GM12875 (cell line): ENCODE data around the gene CDC25C.
"Not testable (repeated sequence)": the region's sequence is repeated elsewhere in the genome, so short reads cannot be mapped to it uniquely, and the experiment has no call there.

Source experiments
- H3K4me3 ChIP-seq: one replicate; pipeline ENCODE4 v1.5.1; 2011; ENCODE audit warnings: low read depth, low read length, control low read depth
- TF ChIP-seq, protein P1 (sequence below): IDR thresholded peaks from 2 replicates; pipeline ENCODE4 v1.5.1; 2011; ENCODE audit warnings: low read depth, mild to moderate bottlenecking, control low read depth, inconsistent platforms, low read length, moderate library complexity, borderline replicate concordance; ENCODE audit not compliant: insufficient read depth

The CDC25C gene

GRCh38 chr5:138336952-138337684, 5.5 kb upstream of the CDC25C start:
- TF ChIP-seq, protein P1, sequence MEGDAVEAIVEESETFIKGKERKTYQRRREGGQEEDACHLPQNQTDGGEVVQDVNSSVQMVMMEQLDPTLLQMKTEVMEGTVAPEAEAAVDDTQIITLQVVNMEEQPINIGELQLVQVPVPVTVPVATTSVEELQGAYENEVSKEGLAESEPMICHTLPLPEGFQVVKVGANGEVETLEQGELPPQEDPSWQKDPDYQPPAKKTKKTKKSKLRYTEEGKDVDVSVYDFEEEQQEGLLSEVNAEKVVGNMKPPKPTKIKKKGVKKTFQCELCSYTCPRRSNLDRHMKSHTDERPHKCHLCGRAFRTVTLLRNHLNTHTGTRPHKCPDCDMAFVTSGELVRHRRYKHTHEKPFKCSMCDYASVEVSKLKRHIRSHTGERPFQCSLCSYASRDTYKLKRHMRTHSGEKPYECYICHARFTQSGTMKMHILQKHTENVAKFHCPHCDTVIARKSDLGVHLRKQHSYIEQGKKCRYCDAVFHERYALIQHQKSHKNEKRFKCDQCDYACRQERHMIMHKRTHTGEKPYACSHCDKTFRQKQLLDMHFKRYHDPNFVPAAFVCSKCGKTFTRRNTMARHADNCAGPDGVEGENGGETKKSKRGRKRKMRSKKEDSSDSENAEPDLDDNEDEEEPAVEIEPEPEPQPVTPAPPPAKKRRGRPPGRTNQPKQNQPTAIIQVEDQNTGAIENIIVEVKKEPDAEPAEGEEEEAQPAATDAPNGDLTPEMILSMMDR = no peak
- peak overlapping the region; percentile 69 for H3K4me3 ChIP-seq

DNA sequence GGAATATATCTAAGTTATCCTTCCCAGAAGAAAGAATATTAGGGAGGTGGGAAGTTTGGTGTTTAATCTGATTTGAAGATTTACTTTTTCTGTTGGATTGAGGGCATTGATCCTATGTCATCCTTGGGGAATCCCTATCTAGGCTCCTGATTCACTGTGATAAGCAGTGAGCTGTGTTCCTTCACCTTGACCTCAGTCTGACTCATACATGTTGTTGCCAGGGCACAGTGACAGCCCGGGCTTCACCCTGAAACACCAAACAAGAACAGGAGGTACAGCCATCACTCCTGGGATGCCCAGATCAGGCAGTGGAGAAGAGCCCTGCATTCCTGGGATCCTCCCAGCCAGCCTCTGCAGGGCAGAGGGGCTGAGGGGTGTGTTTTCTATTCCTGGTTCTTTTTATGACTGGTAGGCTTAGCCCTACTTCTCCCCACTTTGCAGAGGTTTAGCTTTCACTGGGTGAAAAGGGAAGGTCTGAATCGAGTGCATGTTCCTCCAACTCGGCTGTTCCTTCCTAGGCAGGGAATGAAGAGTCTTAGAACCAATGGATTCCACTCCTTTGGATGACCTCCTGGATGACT, 3.4 kb upstream of the CDC25C start:
- TF ChIP-seq, protein P1 = no peak

GRCh38 chr5:138330813-138331448, 673 bp downstream of the CDC25C start:
- H3K4me3 ChIP-seq = peak overlapping the region; percentile 66
- TF ChIP-seq, protein P1 = no peak

More for the DNA sequence above, 3.4 kb upstream of the CDC25C start:
- no peak overlapping the region for H3K4me3 ChIP-seq

DNA sequence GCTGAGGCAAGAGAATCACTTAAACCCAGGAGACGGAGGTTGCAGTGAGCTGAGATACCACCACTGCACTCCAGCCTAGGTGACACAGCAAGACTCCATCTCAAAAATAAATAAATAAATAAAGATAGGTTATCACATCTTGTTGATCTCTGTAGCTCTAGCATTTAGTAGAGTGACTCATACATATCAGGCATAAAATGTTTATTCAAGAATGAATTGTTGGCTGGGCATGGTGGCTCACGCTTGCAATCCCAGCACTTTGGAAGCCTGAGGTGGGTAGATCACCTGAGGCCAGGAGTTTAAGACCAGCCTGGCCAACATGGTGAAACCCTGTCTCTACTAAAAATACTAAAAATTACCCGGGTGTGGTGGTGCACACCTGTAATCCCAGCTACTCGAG, 13.4 kb downstream of the CDC25C start:
- H3K4me3 ChIP-seq = not testable (repeated sequence)

- TF ChIP-seq, protein P1 = no peak
- no peak overlapping the region for H3K4me3 ChIP-seq
Measured at GRCh38 chr5:138316355-138316754, 15.2 kb downstream of the CDC25C start.

DNA sequence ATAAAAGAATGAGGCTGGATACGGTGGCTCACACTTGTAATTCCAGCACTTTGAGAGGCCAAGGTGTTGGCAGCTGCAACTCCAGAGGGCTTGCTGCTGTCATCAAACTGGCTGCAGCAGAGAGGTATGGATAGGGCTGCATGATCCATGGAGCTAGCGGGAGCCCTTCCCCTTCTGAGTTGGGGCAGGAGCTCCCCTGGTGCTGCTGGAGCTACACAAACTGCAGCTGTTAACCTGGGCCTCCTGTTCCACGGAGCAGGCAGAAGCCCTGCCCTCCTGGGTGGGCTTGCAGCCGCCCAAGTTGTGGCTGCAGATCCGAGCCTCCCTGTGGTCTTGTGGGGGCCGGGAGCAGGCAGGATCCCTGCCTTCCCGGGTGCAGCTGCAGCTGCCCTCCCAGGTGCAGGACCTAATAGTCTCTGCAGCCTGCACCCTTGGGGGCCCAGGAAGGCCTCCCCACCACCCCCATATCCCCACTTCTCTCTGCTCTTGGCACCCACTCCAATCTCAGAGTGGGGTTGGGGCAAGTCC, 15.8 kb downstream of the CDC25C start:
- no peak overlapping the region for H3K4me3 ChIP-seq
- TF ChIP-seq, protein P1 = no peak

DNA sequence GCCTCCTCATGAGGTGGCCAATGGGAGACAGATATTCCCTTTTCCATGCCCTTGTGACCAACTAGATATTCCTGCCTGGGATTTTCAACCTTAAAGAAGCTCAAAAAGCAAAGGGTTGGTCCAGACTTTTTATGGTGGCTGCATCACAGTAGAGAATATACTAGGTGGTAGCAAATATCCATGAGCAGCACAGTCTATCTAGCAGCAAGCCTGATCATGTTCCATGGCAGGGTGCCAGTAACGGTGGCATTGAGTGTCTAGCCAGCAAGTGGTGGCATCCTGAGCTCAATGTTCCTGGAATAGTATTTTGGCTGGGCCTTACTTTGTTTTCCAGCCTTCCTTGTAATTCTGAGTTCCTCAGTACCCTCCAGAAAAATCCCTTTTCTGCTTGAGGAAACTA, 25.8 kb downstream of the CDC25C start:
- no peak overlapping the region for H3K4me3 ChIP-seq
- TF ChIP-seq, protein P1 = no peak
